Measurements from ENCODE around the gene DAZAP2. TPM values are rescaled to one million over a fixed set of nuclear protein-coding genes. Genes with fewer than 3 reads are reported as not detected.

Gene DAZAP2
- total RNA-seq, 1 donor from 2014 or later: 106 TPM

DNA sequence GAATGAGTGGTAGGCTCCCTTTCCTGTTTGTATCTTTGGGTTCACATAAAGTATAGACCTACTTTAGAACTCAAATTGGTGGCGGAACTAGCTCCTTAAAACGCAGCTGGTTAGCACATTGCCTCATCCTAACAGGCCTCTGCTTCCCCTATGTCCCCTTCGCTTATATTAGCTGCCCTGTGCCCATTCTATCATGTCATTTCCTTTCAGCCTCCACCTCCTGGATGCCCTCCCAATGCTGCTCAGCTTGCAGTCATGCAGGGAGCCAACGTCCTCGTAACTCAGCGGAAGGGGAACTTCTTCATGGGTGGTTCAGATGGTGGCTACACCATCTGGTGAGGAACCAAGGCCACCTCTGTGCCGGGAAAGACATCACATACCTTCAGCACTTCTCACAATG is 3.5 kb downstream of the DAZAP2 start:
- peaks cover 6% of the 10 kb centered on the region for H3K4me1 Mint-ChIP-seq (ENCODE audit: low read depth)
- H3K36me3 Mint-ChIP-seq (ENCODE audit: insufficient read depth): peaks cover 16% of the 10 kb centered on the region
- no peak overlapping the region for H3K4me3 Mint-ChIP-seq (ENCODE audit: low read depth)
- no peaks in the 10 kb centered on the region for H3K9me3 Mint-ChIP-seq (ENCODE audit: low read depth)
- no peak overlapping the region for H3K27ac Mint-ChIP-seq
- TF ChIP-seq CTCF (IDR thresholded peaks at IDR 0.05; ENCODE audit: unreplicated experiment): no peak
- no peaks in the 10 kb centered on the region for H3K27me3 Mint-ChIP-seq
- DNase-seq (ENCODE audit: low spot score, unreplicated experiment): no peak

DNA sequence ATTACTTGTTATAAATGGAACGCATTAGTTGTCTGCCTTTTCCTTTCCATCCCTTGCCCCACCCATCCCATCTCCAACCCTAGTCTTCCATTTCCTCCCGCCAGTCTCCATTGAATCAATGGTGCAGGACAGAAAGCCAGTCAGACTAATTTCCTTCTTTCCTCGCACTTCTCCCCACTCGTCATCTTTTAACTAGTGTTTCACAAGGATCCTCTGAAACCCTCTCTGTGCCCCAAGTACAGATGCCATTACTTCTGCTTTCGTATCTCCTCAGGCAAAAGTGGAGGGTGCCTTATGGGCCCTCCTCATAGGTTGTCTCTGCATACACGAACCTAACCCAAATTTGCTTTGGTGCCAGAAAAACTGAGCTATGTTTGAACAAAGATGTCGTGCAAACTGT is 4.2 kb downstream of the DAZAP2 start:
- no peak for DNase-seq (ENCODE audit: low spot score, unreplicated experiment)
- TF ChIP-seq CTCF (IDR thresholded peaks at IDR 0.05; ENCODE audit: unreplicated experiment): no peak
- H3K4me1 Mint-ChIP-seq (ENCODE audit: low read depth): peaks cover 9% of the 10 kb centered on the region
- H3K36me3 Mint-ChIP-seq (ENCODE audit: insufficient read depth): peaks cover 16% of the 10 kb centered on the region
- H3K4me3 Mint-ChIP-seq (ENCODE audit: low read depth): no peak overlapping the region
- no peaks in the 10 kb centered on the region for H3K27me3 Mint-ChIP-seq
- no peak overlapping the region for H3K27ac Mint-ChIP-seq
- no peaks in the 10 kb centered on the region for H3K9me3 Mint-ChIP-seq (ENCODE audit: low read depth)

- TF ChIP-seq CTCF (IDR thresholded peaks at IDR 0.05; ENCODE audit: unreplicated experiment): no peak
- H3K36me3 Mint-ChIP-seq (ENCODE audit: insufficient read depth): peaks cover 17% of the 10 kb centered on the region
- H3K27me3 Mint-ChIP-seq: no peaks in the 10 kb centered on the region
Measured at GRCh38 chr12:51244269-51244668, 5.6 kb downstream of the DAZAP2 start.

DNA sequence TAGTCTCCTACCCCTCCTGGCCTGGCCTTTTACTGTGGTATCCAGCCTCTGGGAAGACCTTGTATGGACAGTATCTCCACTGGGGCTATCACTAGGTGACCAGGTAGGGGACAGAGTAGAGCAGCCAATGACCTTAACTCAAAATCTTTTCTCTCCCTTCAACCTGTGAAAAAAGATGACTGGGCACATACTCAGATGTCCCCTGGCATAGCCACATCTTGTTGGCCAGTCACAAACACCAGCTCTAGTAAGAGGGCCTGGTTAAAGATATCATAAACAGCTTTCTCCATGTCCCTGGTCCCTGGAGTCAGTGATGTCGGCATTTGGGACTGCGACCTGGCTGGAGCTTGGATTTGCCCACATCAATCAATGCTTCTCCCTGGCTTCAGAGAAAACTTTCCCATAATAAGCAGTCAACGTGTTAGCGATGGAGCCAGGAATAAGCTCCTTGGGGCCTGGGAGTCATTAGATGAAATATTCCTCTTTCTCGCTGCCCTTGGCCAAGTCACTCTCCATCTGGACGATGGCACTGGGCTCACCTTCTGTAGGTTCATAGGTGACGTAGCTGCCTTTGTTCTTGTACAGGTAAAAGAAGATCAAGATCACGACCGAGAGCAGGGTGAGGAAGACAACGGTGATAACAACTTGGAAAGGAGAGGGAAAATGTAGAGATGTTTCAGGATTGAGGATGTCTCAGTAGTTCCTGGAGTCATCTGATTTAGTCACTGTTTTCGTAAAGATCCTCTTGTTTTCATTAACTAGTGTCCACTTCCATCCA is 7.0 kb downstream of the DAZAP2 start:
- no peaks in the 10 kb centered on the region for H3K27me3 Mint-ChIP-seq
- TF ChIP-seq CTCF (IDR thresholded peaks at IDR 0.05; ENCODE audit: unreplicated experiment): no peak
- no peaks in the 10 kb centered on the region for H3K9me3 Mint-ChIP-seq (ENCODE audit: low read depth)
- H3K27ac Mint-ChIP-seq: no peak overlapping the region
- DNase-seq (ENCODE audit: low spot score, unreplicated experiment): no peak
- no peak overlapping the region for H3K4me3 Mint-ChIP-seq (ENCODE audit: low read depth)
- peaks cover 17% of the 10 kb centered on the region for H3K36me3 Mint-ChIP-seq (ENCODE audit: insufficient read depth)
- H3K4me1 Mint-ChIP-seq (ENCODE audit: low read depth): peaks cover 3% of the 10 kb centered on the region

More at GRCh38 chr12:51244269-51244668, 5.6 kb downstream of the DAZAP2 start:
- Mint-ChIP-seq H3K4me3 (ENCODE audit: low read depth) (no peak overlapping the region), H3K27ac (no peak overlapping the region), H3K9me3 (ENCODE audit: low read depth) (no peaks in the 10 kb centered on the region), H3K4me1 (ENCODE audit: low read depth) (peaks cover 7% of the 10 kb centered on the region)
- no peak for DNase-seq (ENCODE audit: low spot score, unreplicated experiment)

DNA sequence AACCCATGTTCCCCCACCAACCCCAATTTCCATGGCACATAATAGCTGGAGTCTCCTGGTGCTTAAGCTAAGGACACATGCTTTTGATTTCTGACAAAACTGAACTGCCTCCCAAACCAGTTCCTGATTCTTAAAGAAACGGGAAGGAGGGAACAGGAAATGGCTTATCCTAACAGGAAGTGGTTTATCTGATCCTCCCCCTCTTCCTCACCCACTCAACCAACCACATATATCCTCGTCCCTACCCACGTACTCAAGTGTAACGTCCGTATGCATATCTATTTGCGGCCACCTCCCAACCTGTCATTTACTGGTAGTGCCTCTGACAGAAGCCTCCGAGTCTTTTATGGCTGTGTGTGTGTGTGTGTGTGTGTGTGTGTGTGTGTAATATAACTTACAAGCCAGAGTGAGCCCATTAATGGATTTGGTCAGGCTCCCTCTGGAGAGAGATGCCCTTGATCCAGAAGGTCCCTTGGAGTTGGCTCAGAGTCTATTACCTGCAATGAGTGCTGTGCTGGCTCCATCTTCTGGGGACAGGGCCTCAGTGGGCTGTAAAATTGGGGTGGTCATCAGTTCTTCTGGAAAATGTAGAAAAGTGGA is 7.7 kb downstream of the DAZAP2 start:
- Mint-ChIP-seq H3K9me3 (ENCODE audit: low read depth) (no peaks in the 10 kb centered on the region), H3K4me3 (ENCODE audit: low read depth) (no peak overlapping the region), H3K4me1 (ENCODE audit: low read depth) (peaks cover 3% of the 10 kb centered on the region), H3K27me3 (no peaks in the 10 kb centered on the region), H3K27ac (no peak overlapping the region), H3K36me3 (ENCODE audit: insufficient read depth) (peaks cover 13% of the 10 kb centered on the region)
- no peak for TF ChIP-seq CTCF (IDR thresholded peaks at IDR 0.05; ENCODE audit: unreplicated experiment)
- DNase-seq (ENCODE audit: low spot score, unreplicated experiment): no peak

Data from progenitor cell of endocrine pancreas (in vitro differentiated cells).